Neural cell (in vitro differentiated cells): ENCODE data around the gene USP32. TPM values are rescaled to one million over a fixed set of nuclear protein-coding genes. Genes with fewer than 3 reads are reported as not detected.

Experiments used
- H2AFZ ChIP-seq: fragments of 200-600, 300-800 bp; sonication (generic), shearing (Covaris generic); 2 replicates; pipeline ENCODE4 v1.6.0; 2014; ENCODE audit warnings: low read depth, mild to moderate bottlenecking, antibody characterized with exemption, low read length, moderate library complexity
- H3F3A ChIP-seq: fragments of 200-600 bp; shearing (Covaris generic); 2 replicates; pipeline ENCODE4 v1.6.1; 2016; ENCODE audit warnings: mild to moderate bottlenecking, moderate library complexity, mixed read lengths, antibody characterized with exemption, low read length; ENCODE audit not compliant: insufficient read depth, poor library complexity, severe bottlenecking
- H3K27ac ChIP-seq: fragments of 200-600, 300-800 bp; sonication (generic), shearing (Covaris generic); 2 replicates; pipeline ENCODE4 v1.5.1; 2014; ENCODE audit warnings: mild to moderate bottlenecking, low read length, moderate library complexity
- H3K27me3 ChIP-seq: fragments of 300-800, 200-600 bp; sonication (generic), shearing (Covaris generic); 2 replicates; pipeline ENCODE4 v1.6.0; 2014; ENCODE audit warnings: mild to moderate bottlenecking, low read depth, low read length, moderate library complexity; ENCODE audit not compliant: insufficient read depth
- H3K36me3 ChIP-seq: fragments of 300-800, 200-600 bp; sonication (generic), shearing (Covaris generic); 2 replicates; pipeline ENCODE4 v1.5.1; 2014; ENCODE audit warnings: mild to moderate bottlenecking, antibody characterized with exemption, low read length, moderate library complexity; ENCODE audit not compliant: insufficient read depth
- H3K4me2 ChIP-seq: fragments of 300-800, 200-600 bp; sonication (generic), shearing (Covaris generic); 2 replicates; pipeline ENCODE4 v1.6.0; 2014; ENCODE audit warnings: mild to moderate bottlenecking, low read length
- H3K4me3 ChIP-seq: fragments of 300-800, 200-600 bp; sonication (generic), shearing (Covaris generic); 2 replicates; pipeline ENCODE4 v1.5.1; 2014; ENCODE audit warnings: mild to moderate bottlenecking, low read length, moderate library complexity
- H3K79me2 ChIP-seq: fragments of 200-600 bp; shearing (Covaris generic); replicated peaks from 2 replicates; pipeline ENCODE4 v1.6.0; 2014; ENCODE audit warnings: mild to moderate bottlenecking, low read length, moderate library complexity; ENCODE audit not compliant: insufficient read depth
- H3K9ac ChIP-seq: fragments of 300-800, 200-600 bp; sonication (generic), shearing (Covaris generic); 2 replicates; pipeline ENCODE4 v1.6.1; 2016; ENCODE audit warnings: mild to moderate bottlenecking, low read length, mixed read lengths
- H3K9me2 ChIP-seq: fragments of 200-600 bp; shearing (Covaris generic); 2 replicates; pipeline ENCODE4 v1.6.1; 2016; ENCODE audit warnings: mild to moderate bottlenecking, low read length, mixed read lengths; ENCODE audit not compliant: insufficient read depth
- H3K9me3 ChIP-seq: fragments of 200-600, 300-800 bp; sonication (generic), shearing (Covaris generic); 2 replicates; pipeline ENCODE4 v1.6.1; 2016; ENCODE audit warnings: mild to moderate bottlenecking, mixed run types, low read length, moderate library complexity, mixed read lengths
- H4K20me1 ChIP-seq: fragments of 200-600 bp; shearing (Covaris generic); 2 replicates; pipeline ENCODE4 v1.6.1; 2016; ENCODE audit warnings: mild to moderate bottlenecking, mixed run types; ENCODE audit not compliant: insufficient read depth
- EP300 ChIP-seq: fragments of 450-650 bp; conservative IDR thresholded peaks from 2 replicates; pipeline ENCODE4 v1.6.1; 2014; ENCODE audit warnings: antibody characterized with exemption, mild to moderate bottlenecking, moderate library complexity; ENCODE audit not compliant: poor library complexity, severe bottlenecking
- EZH2 ChIP-seq: fragments of 200-600, 300-800 bp; shearing (Covaris generic), sonication (generic); IDR thresholded peaks from 2 replicates; pipeline ENCODE4 v1.6.1; 2014; ENCODE audit warnings: antibody characterized with exemption, low read length, borderline replicate concordance, mild to moderate bottlenecking; ENCODE audit not compliant: insufficient read depth, poor library complexity, severe bottlenecking
- MXI1 ChIP-seq: fragments of 450-650 bp; conservative IDR thresholded peaks from 2 replicates; pipeline ENCODE4 v1.6.1; 2014; ENCODE audit warnings: antibody characterized with exemption, mild to moderate bottlenecking; ENCODE audit not compliant: poor library complexity, severe bottlenecking
- POLR2AphosphoS5 ChIP-seq: IDR thresholded peaks from 2 replicates; pipeline ENCODE4 v1.6.1; 2012
- RAD21 ChIP-seq: fragments of 450-650 bp; conservative IDR thresholded peaks from 2 replicates; pipeline ENCODE4 v1.6.1; 2014; ENCODE audit warnings: antibody characterized with exemption, mild to moderate bottlenecking, moderate library complexity
- SMC3 ChIP-seq: fragments of 450-650 bp; conservative IDR thresholded peaks from 2 replicates; pipeline ENCODE4 v1.6.1; 2014; ENCODE audit warnings: antibody characterized with exemption, mild to moderate bottlenecking, moderate library complexity; ENCODE audit not compliant: poor library complexity
- TAF1 ChIP-seq: IDR thresholded peaks from 2 replicates; pipeline ENCODE4 v1.6.1; 2012; ENCODE audit warnings: low read depth
- polyA plus RNA-seq: library from polyadenylated mRNA; depleted of rRNA; stranded (reverse); fragments of >200 nt; gene quantifications from 2 replicates; pipeline ENCODE4 v1.2.3, GENCODE V29; 2014
- TF ChIP-seq, protein P1 (sequence below): IDR thresholded peaks from 2 replicates; pipeline ENCODE4 v1.6.1; 2012; ENCODE audit warnings: borderline replicate concordance
- TF ChIP-seq, protein P2 (sequence below): fragments of 450-650 bp; IDR thresholded peaks from 2 replicates; pipeline ENCODE4 v1.5.1; 2014; ENCODE audit warnings: antibody characterized with exemption, mild to moderate bottlenecking, moderate library complexity; ENCODE audit not compliant: poor library complexity, severe bottlenecking

The USP32 gene
- polyA plus RNA-seq, 1 donor from 2014 or later = 25.7 TPM

DNA sequence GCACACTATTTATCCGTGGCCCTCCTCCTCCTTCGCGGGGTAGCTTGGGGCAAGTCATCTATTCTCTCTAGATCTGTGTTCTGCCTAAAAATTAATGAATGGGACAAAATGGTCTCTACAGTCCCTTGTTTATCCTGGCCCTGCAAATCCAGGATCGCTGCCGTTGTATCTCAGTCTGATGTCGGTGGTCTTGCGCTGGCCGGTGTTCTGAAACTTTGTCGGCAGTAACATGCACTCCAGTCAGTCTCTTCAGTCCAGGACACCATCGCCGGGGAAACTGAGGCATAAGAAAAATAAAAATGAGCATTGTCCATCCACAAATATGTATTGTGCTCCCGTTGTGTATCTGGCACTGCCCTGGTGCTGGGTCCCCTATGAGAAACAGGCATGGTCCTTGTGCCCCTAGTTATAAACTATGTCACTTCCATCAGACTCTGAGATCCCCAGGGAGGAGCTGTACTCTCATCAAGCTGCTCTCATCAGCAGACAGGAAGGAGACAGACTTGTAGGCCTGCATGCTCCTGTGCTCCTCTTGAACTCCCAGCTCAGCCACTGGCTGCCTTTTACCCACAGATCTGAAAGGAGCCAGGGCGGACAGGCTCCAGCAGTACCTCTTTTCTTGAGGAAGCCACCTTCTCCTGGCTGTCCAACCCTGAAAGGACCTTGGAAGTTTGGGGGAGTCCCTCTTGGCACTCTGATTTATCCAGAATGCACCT, 255.8 kb downstream of the USP32 start:
- H3K27me3 ChIP-seq = peaks cover 41% of the 10 kb centered on the region
- H3K9me3 ChIP-seq = no peaks in the 10 kb centered on the region
- H3K4me3 ChIP-seq = peak overlapping the region; percentile 91
- H4K20me1 ChIP-seq = no peaks in the 10 kb centered on the region
- no peak overlapping the region for H3K27ac ChIP-seq
- no peak overlapping the region for H3K4me2 ChIP-seq
- H3F3A ChIP-seq = no peaks in the 10 kb centered on the region
- no peaks in the 10 kb centered on the region for H3K79me2 ChIP-seq
- H2AFZ ChIP-seq = no peak overlapping the region
- no peaks in the 10 kb centered on the region for H3K9me2 ChIP-seq
- no peak overlapping the region for H3K9ac ChIP-seq
- H3K36me3 ChIP-seq = no peaks in the 10 kb centered on the region
- TF ChIP-seq RAD21 (no peak), EZH2 (no peak), MXI1 (no peak), SMC3 (no peak)
- TF ChIP-seq, protein P1, sequence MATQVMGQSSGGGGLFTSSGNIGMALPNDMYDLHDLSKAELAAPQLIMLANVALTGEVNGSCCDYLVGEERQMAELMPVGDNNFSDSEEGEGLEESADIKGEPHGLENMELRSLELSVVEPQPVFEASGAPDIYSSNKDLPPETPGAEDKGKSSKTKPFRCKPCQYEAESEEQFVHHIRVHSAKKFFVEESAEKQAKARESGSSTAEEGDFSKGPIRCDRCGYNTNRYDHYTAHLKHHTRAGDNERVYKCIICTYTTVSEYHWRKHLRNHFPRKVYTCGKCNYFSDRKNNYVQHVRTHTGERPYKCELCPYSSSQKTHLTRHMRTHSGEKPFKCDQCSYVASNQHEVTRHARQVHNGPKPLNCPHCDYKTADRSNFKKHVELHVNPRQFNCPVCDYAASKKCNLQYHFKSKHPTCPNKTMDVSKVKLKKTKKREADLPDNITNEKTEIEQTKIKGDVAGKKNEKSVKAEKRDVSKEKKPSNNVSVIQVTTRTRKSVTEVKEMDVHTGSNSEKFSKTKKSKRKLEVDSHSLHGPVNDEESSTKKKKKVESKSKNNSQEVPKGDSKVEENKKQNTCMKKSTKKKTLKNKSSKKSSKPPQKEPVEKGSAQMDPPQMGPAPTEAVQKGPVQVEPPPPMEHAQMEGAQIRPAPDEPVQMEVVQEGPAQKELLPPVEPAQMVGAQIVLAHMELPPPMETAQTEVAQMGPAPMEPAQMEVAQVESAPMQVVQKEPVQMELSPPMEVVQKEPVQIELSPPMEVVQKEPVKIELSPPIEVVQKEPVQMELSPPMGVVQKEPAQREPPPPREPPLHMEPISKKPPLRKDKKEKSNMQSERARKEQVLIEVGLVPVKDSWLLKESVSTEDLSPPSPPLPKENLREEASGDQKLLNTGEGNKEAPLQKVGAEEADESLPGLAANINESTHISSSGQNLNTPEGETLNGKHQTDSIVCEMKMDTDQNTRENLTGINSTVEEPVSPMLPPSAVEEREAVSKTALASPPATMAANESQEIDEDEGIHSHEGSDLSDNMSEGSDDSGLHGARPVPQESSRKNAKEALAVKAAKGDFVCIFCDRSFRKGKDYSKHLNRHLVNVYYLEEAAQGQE = no peak
- TF ChIP-seq, protein P2, sequence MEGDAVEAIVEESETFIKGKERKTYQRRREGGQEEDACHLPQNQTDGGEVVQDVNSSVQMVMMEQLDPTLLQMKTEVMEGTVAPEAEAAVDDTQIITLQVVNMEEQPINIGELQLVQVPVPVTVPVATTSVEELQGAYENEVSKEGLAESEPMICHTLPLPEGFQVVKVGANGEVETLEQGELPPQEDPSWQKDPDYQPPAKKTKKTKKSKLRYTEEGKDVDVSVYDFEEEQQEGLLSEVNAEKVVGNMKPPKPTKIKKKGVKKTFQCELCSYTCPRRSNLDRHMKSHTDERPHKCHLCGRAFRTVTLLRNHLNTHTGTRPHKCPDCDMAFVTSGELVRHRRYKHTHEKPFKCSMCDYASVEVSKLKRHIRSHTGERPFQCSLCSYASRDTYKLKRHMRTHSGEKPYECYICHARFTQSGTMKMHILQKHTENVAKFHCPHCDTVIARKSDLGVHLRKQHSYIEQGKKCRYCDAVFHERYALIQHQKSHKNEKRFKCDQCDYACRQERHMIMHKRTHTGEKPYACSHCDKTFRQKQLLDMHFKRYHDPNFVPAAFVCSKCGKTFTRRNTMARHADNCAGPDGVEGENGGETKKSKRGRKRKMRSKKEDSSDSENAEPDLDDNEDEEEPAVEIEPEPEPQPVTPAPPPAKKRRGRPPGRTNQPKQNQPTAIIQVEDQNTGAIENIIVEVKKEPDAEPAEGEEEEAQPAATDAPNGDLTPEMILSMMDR = no peak

DNA sequence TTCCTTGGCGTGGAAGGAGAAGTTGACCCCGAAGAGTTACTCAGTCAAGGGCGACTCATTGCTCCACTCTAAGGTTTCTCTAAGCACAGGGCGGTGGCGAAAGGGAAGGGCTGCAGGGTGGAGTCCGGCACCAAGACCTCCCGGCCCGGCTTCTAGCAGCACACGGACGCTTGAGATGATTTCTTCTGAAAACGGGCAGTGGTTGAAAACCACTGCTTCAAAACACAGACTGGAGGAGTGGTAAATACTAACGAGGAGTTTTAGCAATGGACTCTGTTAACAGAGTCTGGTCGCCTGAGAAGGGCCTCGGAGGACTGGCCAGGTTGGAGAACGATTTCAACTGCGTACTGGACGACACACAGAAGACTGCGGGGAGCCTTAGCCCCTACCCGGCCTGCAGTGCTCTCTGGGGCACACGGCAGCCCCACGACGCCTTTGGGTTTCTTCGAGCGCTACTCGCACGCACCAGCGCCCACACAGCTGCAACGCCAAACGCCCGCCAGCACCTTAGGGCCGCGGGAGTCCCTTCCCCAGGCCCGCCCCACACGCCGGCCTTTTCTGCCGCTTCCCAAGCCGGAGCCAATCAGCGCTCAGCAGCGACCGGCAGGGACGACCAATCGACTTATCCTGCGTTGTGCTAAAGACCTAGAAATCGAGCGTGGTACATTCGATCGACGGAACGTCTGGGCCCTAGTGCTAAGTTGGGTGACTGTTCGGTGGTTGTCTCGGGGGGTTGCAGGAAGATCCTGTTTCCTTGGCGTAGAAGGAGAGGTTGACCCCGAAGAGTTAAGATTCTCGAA, 256.6 kb downstream of the USP32 start:
- H3K27me3 ChIP-seq = peaks cover 33% of the 10 kb centered on the region
- peak overlapping the region; percentile 40 for H3K27ac ChIP-seq
- TF ChIP-seq POLR2AphosphoS5 = peak; percentile 74
- TF ChIP-seq SMC3 = peak; percentile 39
- TF ChIP-seq TAF1 = peak; percentile 43
- TF ChIP-seq EZH2 = no peak
- TF ChIP-seq MXI1 = peak; percentile 83
- TF ChIP-seq RAD21 = peak; percentile 45
- TF ChIP-seq, protein P2 = peak; percentile 30
- TF ChIP-seq, protein P1 = no peak
- TF ChIP-seq EP300 = peak; percentile 55

More for the DNA sequence above, 256.6 kb downstream of the USP32 start:
- no peaks in the 10 kb centered on the region for H3K9me3 ChIP-seq
- H4K20me1 ChIP-seq = no peaks in the 10 kb centered on the region
- no peaks in the 10 kb centered on the region for H3K9me2 ChIP-seq
- H3K9ac ChIP-seq = peak overlapping the region; percentile 64
- H3K79me2 ChIP-seq = no peaks in the 10 kb centered on the region
- peak overlapping the region; percentile 91 for H3K4me3 ChIP-seq
- H3F3A ChIP-seq = no peaks in the 10 kb centered on the region
- peak overlapping the region; percentile 54 for H2AFZ ChIP-seq
- H3K36me3 ChIP-seq = no peaks in the 10 kb centered on the region
- H3K4me2 ChIP-seq = peak overlapping the region; percentile 65
